Measurements from ENCODE around the gene PEPD. TPM values are rescaled to one million over a fixed set of nuclear protein-coding genes. Genes with fewer than 3 reads are reported as not detected.
A peak's percentile ranks its signal among the peaks of the same experiment; 100 is the strongest.

PEPD gene
- total and polyA plus RNA-seq, 2 of the 4 experiments (the other 2 are of a cell fraction): 36.7 to 88.4 TPM

DNA sequence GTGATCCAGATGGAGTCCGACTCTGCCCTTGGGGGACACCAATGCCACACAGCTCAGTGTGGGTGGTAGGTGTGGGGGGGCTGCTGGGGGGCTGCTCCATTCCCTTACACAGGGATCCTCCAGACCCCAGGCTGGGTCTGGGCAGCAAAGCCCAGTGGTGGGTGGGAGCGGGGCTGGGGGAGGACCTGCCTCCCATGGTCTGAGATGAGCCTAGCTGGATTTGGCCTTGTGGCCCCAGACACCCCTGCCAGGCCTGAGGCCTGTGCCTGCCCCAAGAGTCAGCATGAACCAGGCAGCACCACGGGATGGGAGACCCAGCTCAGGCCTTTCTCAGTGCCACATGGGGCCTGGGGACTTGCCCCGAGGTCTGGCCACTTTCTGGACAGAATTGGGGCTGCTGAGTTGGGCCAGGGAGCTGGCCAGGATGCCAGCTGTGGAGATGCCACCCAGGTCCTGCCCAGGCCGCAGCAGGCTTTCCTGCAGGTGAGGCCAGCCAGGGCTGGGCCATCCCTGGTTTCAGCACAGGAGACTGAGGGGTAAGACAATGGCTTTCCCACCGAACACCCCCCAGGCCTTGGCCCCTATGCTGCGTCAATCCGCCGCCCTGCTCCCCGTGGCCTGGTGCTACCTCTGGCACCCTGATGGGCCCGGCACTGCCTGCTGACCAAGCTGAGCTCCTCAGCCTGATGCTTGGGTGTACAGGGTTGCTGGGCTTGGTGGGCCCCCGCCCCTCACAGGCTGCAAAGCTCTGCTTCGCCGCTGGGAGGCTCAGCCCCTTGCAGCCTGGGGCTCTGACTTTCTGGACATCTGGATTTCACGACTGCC is 123.8 kb downstream of the PEPD start:
- no peak overlapping the region for H2AFZ ChIP-seq (replicated peaks; ENCODE audit: low read length, poor library complexity)
- peaks cover 3% of the 10 kb centered on the region; the same call in 1 of the 2 replicates for H3K9me1 ChIP-seq (ENCODE audit: insufficient read depth, low read length)
- peak overlapping the region; percentile 37 for H2AK9ac ChIP-seq (replicated peaks; ENCODE audit: low read depth, low read length, poor library complexity)
- no peak overlapping the region for H3K14ac ChIP-seq (replicated peaks; ENCODE audit: low read depth, low read length)
- no peak overlapping the region for H3K4me3 ChIP-seq (ENCODE audit: insufficient read depth, low read depth, low read length)
- ATAC-seq (ENCODE audit: low read depth) (no peak), DNase-seq (no peak)
- H2BK20ac ChIP-seq (ENCODE audit: low read depth, low read length): no peak overlapping the region
- H3K79me1 ChIP-seq (ENCODE audit: low read depth in 1 of 2, low read length in 2 of 2): peaks cover 0 to 14% of the 10 kb centered on the region in 2 experiments; a peak in 1 of 4 replicates
- ChIA-PET POLR2A (ENCODE audit: unreplicated experiment) (no interaction called here), CTCF (interaction anchor here (1.1 kb wide), 2 partner anchors 9 to 14 kb away, joined by 3 read pairs; no protein-coding TSS in a partner anchor)
- no peak overlapping the region for H3K4ac ChIP-seq (ENCODE audit: low read depth, low read length)
- dilution Hi-C loops (cut with HindIII; ENCODE audit: low sequenced_read_pairs, unreplicated experiment) (no loop called here), in situ Hi-C loops (cut with MboI; ENCODE audit: low sequenced_read_pairs) (no loop called here), intact Hi-C loops (cut with micrococcal nuclease) (no loop called here)
- no peak overlapping the region for H3K27ac ChIP-seq (ENCODE audit: insufficient read depth, low read length)
- TF ChIP-seq CHD1 (IDR thresholded peaks at IDR 0.05; ENCODE audit: low read depth, low read length): no peak
- TF ChIP-seq MAZ (IDR thresholded peaks at IDR 0.05; ENCODE audit: borderline replicate concordance, low read depth, low read length): no peak
- no peak for TF ChIP-seq RFX5 (IDR thresholded peaks at IDR 0.05; ENCODE audit: low read depth, low read length)
- TF ChIP-seq, protein P1, sequence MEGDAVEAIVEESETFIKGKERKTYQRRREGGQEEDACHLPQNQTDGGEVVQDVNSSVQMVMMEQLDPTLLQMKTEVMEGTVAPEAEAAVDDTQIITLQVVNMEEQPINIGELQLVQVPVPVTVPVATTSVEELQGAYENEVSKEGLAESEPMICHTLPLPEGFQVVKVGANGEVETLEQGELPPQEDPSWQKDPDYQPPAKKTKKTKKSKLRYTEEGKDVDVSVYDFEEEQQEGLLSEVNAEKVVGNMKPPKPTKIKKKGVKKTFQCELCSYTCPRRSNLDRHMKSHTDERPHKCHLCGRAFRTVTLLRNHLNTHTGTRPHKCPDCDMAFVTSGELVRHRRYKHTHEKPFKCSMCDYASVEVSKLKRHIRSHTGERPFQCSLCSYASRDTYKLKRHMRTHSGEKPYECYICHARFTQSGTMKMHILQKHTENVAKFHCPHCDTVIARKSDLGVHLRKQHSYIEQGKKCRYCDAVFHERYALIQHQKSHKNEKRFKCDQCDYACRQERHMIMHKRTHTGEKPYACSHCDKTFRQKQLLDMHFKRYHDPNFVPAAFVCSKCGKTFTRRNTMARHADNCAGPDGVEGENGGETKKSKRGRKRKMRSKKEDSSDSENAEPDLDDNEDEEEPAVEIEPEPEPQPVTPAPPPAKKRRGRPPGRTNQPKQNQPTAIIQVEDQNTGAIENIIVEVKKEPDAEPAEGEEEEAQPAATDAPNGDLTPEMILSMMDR (conservative IDR thresholded peaks at IDR 0.05; ENCODE audit: low read depth, low read length): no peak; the same call in 1 of the 2 replicates
- TF ChIP-seq FOS (IDR thresholded peaks at IDR 0.05; ENCODE audit: low read depth, low read length): no peak
- TF ChIP-seq SMC3 (IDR thresholded peaks at IDR 0.05; ENCODE audit: low read depth, low read length): no peak
- H3K4me2 ChIP-seq (ENCODE audit: low read depth, low read length): no peak overlapping the region
- no peaks in the 10 kb centered on the region for H3K9me3 ChIP-seq (ENCODE audit: control insufficient read depth, insufficient read depth, low read length)
- peaks cover 25% of the 10 kb centered on the region for H4K20me1 ChIP-seq (ENCODE audit: insufficient read depth, low read length)
- no peak overlapping the region for H2BK120ac ChIP-seq (ENCODE audit: low read depth, low read length)
- H2BK5ac ChIP-seq (ENCODE audit: low read depth, low read length, poor library complexity, severe bottlenecking): no peak overlapping the region
- 100% methylated on average over 1 of the region's 15 CpGs; no CpG with 5 or more reads in 1 of the 2 experiments for WGBS, 2 experiments (ENCODE audit: extremely low coverage in 2 of 2, insufficient read length in 1 of 2)
- H4K91ac ChIP-seq (ENCODE audit: insufficient read depth, low read depth, low read length): no peak overlapping the region
- no peaks in the 10 kb centered on the region for H3K27me3 ChIP-seq (ENCODE audit: control insufficient read depth, insufficient read depth, low read length)
- no peak overlapping the region for H3K23ac ChIP-seq (ENCODE audit: low read depth, low read length)
- H3K18ac ChIP-seq (ENCODE audit: low read depth, low read length): no peak overlapping the region
- H3K36me3 ChIP-seq (ENCODE audit: control insufficient read depth, insufficient read depth, low read length): no peaks in the 10 kb centered on the region
- no peak overlapping the region for H2AK5ac ChIP-seq (ENCODE audit: low read depth, low read length)
- no peak overlapping the region for H4K8ac ChIP-seq (ENCODE audit: low read depth in 2 of 2, low read length in 2 of 2)
- H3K4me1 ChIP-seq (ENCODE audit: control insufficient read depth, insufficient read depth, low read length): peaks cover 25% of the 10 kb centered on the region
- no peak overlapping the region for H3K56ac ChIP-seq (ENCODE audit: extremely low read depth, insufficient read depth, low read length)
- no peak overlapping the region for H3K9ac ChIP-seq (ENCODE audit: low read depth, low read length)
- BruUV-seq (replicated peaks): no TSS peak
- H4K5ac ChIP-seq (ENCODE audit: low read depth, low read length): no peak overlapping the region
- no peak overlapping the region for H2BK15ac ChIP-seq (ENCODE audit: low read depth, low read length)
